Liver (tissue), 3 donors: Measurements from ENCODE around the gene SULT6B1.

Experiments used
- ATF3 ChIP-seq: IDR thresholded peaks from 2 replicates; pipeline ENCODE4 v1.6.1; 2016; ENCODE audit warnings: antibody characterized with exemption
- CTCF ChIP-seq: fragments of 150-350 bp; IDR thresholded peaks from 2 replicates; pipeline ENCODE4 v1.5.1; 2017; ENCODE audit warnings: improper control_type of control experiment, low read depth, low read length; ENCODE audit not compliant: missing input control
- EGR1 ChIP-seq, 2 donors: IDR thresholded peaks; 2 replicates each; pipeline ENCODE4 v1.6.1; 2016 to 2018; ENCODE audit warnings: antibody characterized with exemption in 2 of 2, low read depth in 2 of 2
- GABPA ChIP-seq, 2 donors: IDR thresholded peaks in 1 of 2; conservative IDR thresholded peaks in 1 of 2; 2 replicates each; pipeline ENCODE4 v1.6.1; 2016; ENCODE audit warnings: antibody characterized with exemption in 2 of 2, mild to moderate bottlenecking in 1 of 2, moderate library complexity in 1 of 2
- JUND ChIP-seq, 2 donors: IDR thresholded peaks; 2 replicates each; pipeline ENCODE4 v1.6.1; 2016; ENCODE audit warnings: antibody characterized with exemption in 2 of 2
- MAX ChIP-seq: IDR thresholded peaks from 2 replicates; pipeline ENCODE4 v1.6.1; 2016; ENCODE audit warnings: antibody characterized with exemption
- RAD21 ChIP-seq, 2 donors: IDR thresholded peaks; 2 replicates each; pipeline ENCODE4 v1.6.1; 2016; ENCODE audit warnings: antibody characterized with exemption in 2 of 2, mild to moderate bottlenecking in 2 of 2
- REST ChIP-seq: IDR thresholded peaks from 2 replicates; pipeline ENCODE4 v1.6.1; 2016; ENCODE audit warnings: antibody characterized with exemption, mild to moderate bottlenecking
- RXRA ChIP-seq, 2 donors: IDR thresholded peaks; 2 replicates each; pipeline ENCODE4 v1.6.1; 2017 to 2018; ENCODE audit warnings: antibody characterized with exemption in 2 of 2, mild to moderate bottlenecking in 1 of 2
- SP1 ChIP-seq: IDR thresholded peaks from 2 replicates; pipeline ENCODE4 v1.6.1; 2018; ENCODE audit warnings: antibody characterized with exemption, mild to moderate bottlenecking
- TAF1 ChIP-seq: conservative IDR thresholded peaks from 2 replicates; pipeline ENCODE4 v1.6.1; 2016; ENCODE audit warnings: antibody characterized with exemption, mild to moderate bottlenecking
- YY1 ChIP-seq: IDR thresholded peaks from 2 replicates; pipeline ENCODE4 v1.6.1; 2016; ENCODE audit warnings: antibody characterized with exemption, mild to moderate bottlenecking
- donor health status: healthy.
- donor health status: healthy.

GRCh38 chr2:37215250-37215649 lies 26.8 kb upstream of the SULT6B1 start:
- TF ChIP-seq EGR1 (IDR thresholded peaks at IDR 0.05; ENCODE audit: low read depth in 2 of 2), result no peak
- no peak for TF ChIP-seq CTCF
- no peak for TF ChIP-seq RAD21 (IDR thresholded peaks at IDR 0.05)
- TF ChIP-seq TAF1, result no peak
- no peak for TF ChIP-seq ATF3
- no peak for TF ChIP-seq YY1
- no peak for TF ChIP-seq JUND (IDR thresholded peaks at IDR 0.05)
- no peak for TF ChIP-seq GABPA (IDR thresholded peaks at IDR 0.05 in 1 of 2, conservative IDR thresholded peaks at IDR 0.05 in 1 of 2)
- TF ChIP-seq SP1, result no peak
- no peak for TF ChIP-seq REST
- no peak for TF ChIP-seq MAX
- no peak for TF ChIP-seq RXRA (IDR thresholded peaks at IDR 0.05)
